ENCODE results near the gene MAML3.

MAML3 gene

DNA sequence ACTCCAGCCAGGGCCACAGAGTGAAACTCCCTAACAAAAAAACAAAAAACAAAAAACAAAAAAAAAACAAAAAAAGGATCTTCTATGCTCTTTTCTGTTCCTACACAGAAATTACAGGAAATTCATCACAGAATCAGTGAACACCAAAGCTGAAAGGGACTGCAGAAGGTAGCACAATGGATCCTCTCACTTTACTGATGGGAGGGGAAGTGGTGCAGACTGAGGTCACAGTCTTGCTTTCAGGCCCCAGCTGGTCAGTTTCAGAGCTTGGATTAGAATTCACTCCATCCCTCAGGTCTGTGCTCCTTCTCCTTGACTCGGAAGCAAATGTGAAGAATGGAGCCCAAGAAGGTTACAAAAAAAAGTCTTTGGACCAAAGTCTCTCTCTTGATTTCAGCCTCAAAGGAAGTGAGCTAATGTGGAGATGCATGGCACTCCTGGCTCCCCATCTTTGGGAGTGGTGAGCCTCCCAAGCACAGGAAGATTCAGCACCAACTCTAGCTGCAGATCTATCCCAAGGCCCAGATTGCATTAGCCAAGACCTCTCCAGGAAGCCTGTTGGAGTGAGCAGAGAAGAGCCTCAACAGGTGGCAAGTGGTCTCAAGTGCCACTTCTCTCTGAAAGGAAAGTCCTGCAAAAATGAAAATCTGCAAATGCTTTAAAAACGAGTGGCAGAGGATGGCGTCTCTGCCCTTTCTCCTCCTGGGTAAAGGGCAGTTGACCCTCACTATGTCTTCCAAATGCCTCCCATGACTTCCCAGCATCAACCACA, 176.0 kb downstream of the MAML3 start:
- Histone ChIP-seq H3K27me3 (ENCODE audit: low read depth, low read length) (no peaks in the 10 kb centered on the region; the same call in 1 of the 2 replicates), H3K4me3 (ENCODE audit: low read length) (peak overlapping the region; percentile 26; the same call in 1 of the 2 replicates), H3K9me3 (ENCODE audit: insufficient read depth, low read length) (peaks cover 11% of the 10 kb centered on the region; the same call in 1 of the 2 replicates), H4K20me1 (ENCODE audit: insufficient read depth, low read length) (no peaks in the 10 kb centered on the region), H3K4me2 (ENCODE audit: low read length) (peak overlapping the region; percentile 59), H3K36me3 (replicated peaks; ENCODE audit: low read depth, low read length) (peaks cover 13% of the 10 kb centered on the region), H3K79me2 (ENCODE audit: low read length) (no peaks in the 10 kb centered on the region), H3K4me1 (ENCODE audit: low read length) (peaks cover 46% of the 10 kb centered on the region), H3K27ac (ENCODE audit: low read length) (peak overlapping the region; percentile 51), H2AFZ (ENCODE audit: low read depth, low read length) (no peak overlapping the region), H3K9ac (ENCODE audit: low read length) (peak overlapping the region; percentile 20; the same call in 1 of the 2 replicates)
- no peak for TF ChIP-seq EZH2phosphoT487 (IDR thresholded peaks at IDR 0.05; ENCODE audit: low read depth)
- TF ChIP-seq, protein P1, sequence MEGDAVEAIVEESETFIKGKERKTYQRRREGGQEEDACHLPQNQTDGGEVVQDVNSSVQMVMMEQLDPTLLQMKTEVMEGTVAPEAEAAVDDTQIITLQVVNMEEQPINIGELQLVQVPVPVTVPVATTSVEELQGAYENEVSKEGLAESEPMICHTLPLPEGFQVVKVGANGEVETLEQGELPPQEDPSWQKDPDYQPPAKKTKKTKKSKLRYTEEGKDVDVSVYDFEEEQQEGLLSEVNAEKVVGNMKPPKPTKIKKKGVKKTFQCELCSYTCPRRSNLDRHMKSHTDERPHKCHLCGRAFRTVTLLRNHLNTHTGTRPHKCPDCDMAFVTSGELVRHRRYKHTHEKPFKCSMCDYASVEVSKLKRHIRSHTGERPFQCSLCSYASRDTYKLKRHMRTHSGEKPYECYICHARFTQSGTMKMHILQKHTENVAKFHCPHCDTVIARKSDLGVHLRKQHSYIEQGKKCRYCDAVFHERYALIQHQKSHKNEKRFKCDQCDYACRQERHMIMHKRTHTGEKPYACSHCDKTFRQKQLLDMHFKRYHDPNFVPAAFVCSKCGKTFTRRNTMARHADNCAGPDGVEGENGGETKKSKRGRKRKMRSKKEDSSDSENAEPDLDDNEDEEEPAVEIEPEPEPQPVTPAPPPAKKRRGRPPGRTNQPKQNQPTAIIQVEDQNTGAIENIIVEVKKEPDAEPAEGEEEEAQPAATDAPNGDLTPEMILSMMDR (IDR thresholded peaks at IDR 0.05; ENCODE audit: low read depth, low read length) = no peak

DNA sequence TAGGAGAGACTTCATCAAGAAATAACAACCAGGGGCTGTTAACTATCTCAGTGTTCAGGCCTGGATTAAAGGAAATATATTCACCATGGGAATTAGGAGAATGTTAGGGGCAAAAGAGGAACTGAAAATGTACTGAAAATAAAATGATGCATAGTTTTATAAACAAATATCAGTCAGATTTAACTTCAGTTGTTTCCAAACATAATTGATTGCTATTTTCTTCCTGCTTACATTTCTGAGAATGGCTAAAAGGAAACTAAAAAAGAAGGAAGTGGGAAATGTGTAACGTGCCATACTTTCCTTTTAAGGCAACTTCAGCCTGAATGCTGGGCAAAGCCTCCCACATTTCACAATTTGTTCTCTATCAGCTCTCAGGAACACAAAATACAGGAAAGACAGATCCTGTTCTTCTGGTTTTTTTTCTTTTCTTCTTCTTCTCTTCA, 178.1 kb downstream of the MAML3 start:
- Histone ChIP-seq H3K4me2 (ENCODE audit: low read length) (peak overlapping the region; percentile 42), H3K9me3 (ENCODE audit: insufficient read depth, low read length) (peaks cover 11% of the 10 kb centered on the region; the same call in 1 of the 2 replicates), H3K9ac (ENCODE audit: low read length) (no peak overlapping the region; the same call in 1 of the 2 replicates), H2AFZ (ENCODE audit: low read depth, low read length) (no peak overlapping the region), H3K79me2 (ENCODE audit: low read length) (no peaks in the 10 kb centered on the region), H3K36me3 (replicated peaks; ENCODE audit: low read depth, low read length) (peaks cover 13% of the 10 kb centered on the region), H3K4me1 (ENCODE audit: low read length) (peaks cover 57% of the 10 kb centered on the region), H4K20me1 (ENCODE audit: insufficient read depth, low read length) (no peaks in the 10 kb centered on the region), H3K4me3 (ENCODE audit: low read length) (peak overlapping the region; percentile 9; the same call in 1 of the 2 replicates), H3K27me3 (ENCODE audit: low read depth, low read length) (no peaks in the 10 kb centered on the region), H3K27ac (ENCODE audit: low read length) (peak overlapping the region; percentile 37)
- TF ChIP-seq, protein P1 (IDR thresholded peaks at IDR 0.05; ENCODE audit: low read depth, low read length) = no peak
- no peak for TF ChIP-seq EZH2phosphoT487 (IDR thresholded peaks at IDR 0.05; ENCODE audit: low read depth)

DNA sequence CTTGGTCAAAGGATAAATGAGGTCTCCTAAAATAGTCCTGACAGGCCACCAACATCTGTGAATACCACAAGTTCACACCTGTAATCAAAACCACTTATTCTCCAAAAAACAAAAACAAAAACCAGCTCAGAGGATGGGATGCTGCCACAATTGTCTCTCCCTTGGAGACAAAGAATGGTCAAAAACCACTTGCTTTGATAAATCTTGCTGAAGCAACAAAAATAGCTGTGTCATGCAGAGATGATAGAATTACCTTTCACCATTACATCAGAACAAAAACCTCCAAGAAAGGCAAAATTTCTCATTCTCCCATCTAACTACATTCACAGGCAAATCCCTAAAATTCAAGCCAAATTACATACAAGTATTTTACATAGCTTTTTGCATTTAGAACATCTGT, 180.4 kb downstream of the MAML3 start:
- no peak overlapping the region for H3K27ac ChIP-seq (ENCODE audit: low read length)
- H3K27me3 ChIP-seq (ENCODE audit: low read depth, low read length) = no peaks in the 10 kb centered on the region
- TF ChIP-seq, protein P1 (IDR thresholded peaks at IDR 0.05; ENCODE audit: low read depth, low read length) = no peak
- no peak for TF ChIP-seq EZH2phosphoT487 (IDR thresholded peaks at IDR 0.05; ENCODE audit: low read depth)
- no peak overlapping the region for H3K9ac ChIP-seq (ENCODE audit: low read length)
- no peaks in the 10 kb centered on the region for H4K20me1 ChIP-seq (ENCODE audit: insufficient read depth, low read length)
- no peaks in the 10 kb centered on the region for H3K9me3 ChIP-seq (ENCODE audit: insufficient read depth, low read length)
- no peak overlapping the region for H3K4me3 ChIP-seq (ENCODE audit: low read length)
- H3K36me3 ChIP-seq (replicated peaks; ENCODE audit: low read depth, low read length) = peaks cover 2% of the 10 kb centered on the region
- no peaks in the 10 kb centered on the region for H3K79me2 ChIP-seq (ENCODE audit: low read length)
- no peak overlapping the region for H2AFZ ChIP-seq (ENCODE audit: low read depth, low read length)
- peaks cover 46% of the 10 kb centered on the region for H3K4me1 ChIP-seq (ENCODE audit: low read length)
- no peak overlapping the region for H3K4me2 ChIP-seq (ENCODE audit: low read length)

DNA sequence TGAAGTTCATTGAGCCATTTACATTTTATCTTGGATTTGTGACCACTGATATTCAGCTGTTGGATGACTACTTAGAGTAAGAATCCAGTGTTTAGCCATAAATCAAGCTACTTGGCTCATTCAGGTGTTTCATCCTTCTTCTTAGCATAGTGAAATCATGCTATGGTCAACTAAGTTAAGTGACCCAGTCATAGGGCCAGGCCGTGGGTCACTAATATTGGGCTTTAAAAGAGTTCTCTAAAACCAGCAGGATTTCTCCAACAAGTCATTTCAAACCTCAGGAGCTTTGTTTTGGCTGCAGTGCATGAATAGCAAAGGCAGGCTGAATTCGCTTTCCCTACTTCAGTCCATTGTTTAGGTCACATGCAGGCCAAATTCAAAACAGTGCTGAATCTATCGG, 181.0 kb downstream of the MAML3 start:
- Histone ChIP-seq H3K36me3 (replicated peaks; ENCODE audit: low read depth, low read length) (peaks cover 2% of the 10 kb centered on the region), H3K4me1 (ENCODE audit: low read length) (peaks cover 40% of the 10 kb centered on the region), H3K79me2 (ENCODE audit: low read length) (no peaks in the 10 kb centered on the region), H2AFZ (ENCODE audit: low read depth, low read length) (no peak overlapping the region), H3K4me3 (ENCODE audit: low read length) (no peak overlapping the region), H3K9ac (ENCODE audit: low read length) (no peak overlapping the region), H3K4me2 (ENCODE audit: low read length) (no peak overlapping the region), H3K27ac (ENCODE audit: low read length) (no peak overlapping the region), H4K20me1 (ENCODE audit: insufficient read depth, low read length) (no peaks in the 10 kb centered on the region), H3K27me3 (ENCODE audit: low read depth, low read length) (no peaks in the 10 kb centered on the region), H3K9me3 (ENCODE audit: insufficient read depth, low read length) (no peaks in the 10 kb centered on the region)
- TF ChIP-seq EZH2phosphoT487 (IDR thresholded peaks at IDR 0.05; ENCODE audit: low read depth) = no peak
- TF ChIP-seq, protein P1 (IDR thresholded peaks at IDR 0.05; ENCODE audit: low read depth, low read length) = no peak
